HepG2 (cell line): Measurements from ENCODE around the gene SOCS1. TPM values are rescaled to one million over a fixed set of nuclear protein-coding genes. Genes with fewer than 3 reads are reported as not detected.

Experiments
- ATAC-seq: fragments of 200-7000 bp; cut with Tn5 transposase; 3 replicates; pipeline ENCODE4 v1.9.1; 2020; ENCODE audit warnings: mild to moderate bottlenecking, moderate library complexity
- BruUV-seq: library from RNA; stranded (reverse); fragments of 400-500 nt; replicated peaks from 2 replicates; lab custom pipeline; 2021; lab: Mats Ljungman, UMichigan
- CTCF ChIA-PET: fragments of 300-600 bp; formaldehyde crosslinking; extraction: SDS; loops from one replicate; lab custom pipeline; 2021; ENCODE audit warnings: low total read pairs, inconsistent platforms, low intra/inter-chr PET ratio; lab: Yijun Ruan, JAX
- POLR2A ChIA-PET: fragments of 350-600 bp; sonication (Branson Sonifier 250); formaldehyde crosslinking; loops from one replicate; lab custom pipeline; 2020; ENCODE audit warnings: antibody characterized with exemption, inconsistent platforms; lab: Yijun Ruan, JAX
- DNase-seq: peaks from one replicate; pipeline ENCODE4 v3.0.0-alpha.2; 2015; ENCODE audit warnings: low spot score
- FAIRE-seq: peaks from 3 replicates; lab custom pipeline; 2011; peaks lifted over from hg19 to GRCh38; lab: Jason Lieb, UNC
- H2AFZ ChIP-seq: one replicate; pipeline ENCODE4 v1.6.1; 2011; ENCODE audit warnings: low read length, inconsistent platforms
- H3K27ac ChIP-seq: fragments of 300-600 bp; 3 replicates; pipeline ENCODE4 v1.8.0; 2011; ENCODE audit warnings: mixed run types, mild to moderate bottlenecking, mixed read lengths, low read length, inconsistent platforms; ENCODE audit not compliant: insufficient read depth; ENCODE audit errors: extremely low read length
- H3K27me3 ChIP-seq, 2 experiments: fragments of 200-600 bp in 1 of 2; 2 replicates in 1 of 2; 3 replicates in 1 of 2; pipeline versions ENCODE4 v1.6.0 to v1.8.0; 2011; ENCODE audit warnings: low read length in 2 of 2, mild to moderate bottlenecking in 2 of 2, moderate library complexity in 2 of 2, inconsistent platforms in 1 of 2; ENCODE audit not compliant: insufficient read depth in 2 of 2, control insufficient read depth in 1 of 2
- H3K36me3 ChIP-seq, 2 experiments: fragments of 200-600 bp in 1 of 2; replicated peaks in 1 of 2; 2 replicates in 1 of 2; 3 replicates in 1 of 2; pipeline versions ENCODE4 v1.5.1 to v1.8.0; 2011; ENCODE audit warnings: low read length in 2 of 2, inconsistent platforms in 1 of 2; ENCODE audit not compliant: insufficient read depth in 2 of 2, control insufficient read depth in 1 of 2
- H3K4me1 ChIP-seq: 2 replicates; pipeline ENCODE4 v1.5.1; 2012; ENCODE audit warnings: low read length, inconsistent platforms; ENCODE audit not compliant: insufficient read depth
- H3K4me2 ChIP-seq: 2 replicates; pipeline ENCODE4 v1.6.0; 2011; ENCODE audit warnings: low read depth, low read length, inconsistent platforms
- H3K4me3 ChIP-seq, 3 experiments: fragments of 200-600 bp in 1 of 3; sonication (generic), shearing (Covaris generic) in 1 of 3; replicated peaks in 1 of 3; 2 replicates each; pipeline ENCODE4 v1.5.1; 2011 to 2016; ENCODE audit warnings: low read length in 3 of 3, inconsistent platforms in 2 of 3, low read depth in 2 of 3, mild to moderate bottlenecking in 2 of 3, control low read depth in 1 of 3, mixed read lengths in 1 of 3; ENCODE audit not compliant: insufficient read depth in 1 of 3
- H3K79me2 ChIP-seq: one replicate; pipeline ENCODE4 v1.6.1; 2011; ENCODE audit warnings: low read length, inconsistent platforms; ENCODE audit not compliant: insufficient read depth
- H3K9ac ChIP-seq: 2 replicates; pipeline ENCODE4 v1.6.0; 2011; ENCODE audit warnings: mild to moderate bottlenecking, low read depth, low read length, inconsistent platforms; ENCODE audit not compliant: insufficient read depth
- H3K9me3 ChIP-seq: 2 replicates; pipeline ENCODE4 v1.5.1; 2012; ENCODE audit warnings: mild to moderate bottlenecking, low read length
- H4K20me1 ChIP-seq: 2 replicates; pipeline ENCODE4 v1.6.0; 2011; ENCODE audit warnings: inconsistent platforms, mild to moderate bottlenecking, low read length, moderate library complexity; ENCODE audit not compliant: insufficient read depth
- ARHGAP35 ChIP-seq: sonication (generic); formaldehyde crosslinking; IDR thresholded peaks from 2 replicates; pipeline ENCODE4 v1.9.0; 2022; ENCODE audit warnings: mild to moderate bottlenecking, inconsistent platforms, moderate library complexity, missing genetic modification reagents, borderline replicate concordance
- DDIT3 ChIP-seq: sonication (generic); formaldehyde crosslinking; IDR thresholded peaks from 2 replicates; pipeline ENCODE4 v1.4.0; 2020; ENCODE audit warnings: mild to moderate bottlenecking, missing genetic modification reagents
- DPF2 ChIP-seq: sonication (generic); formaldehyde crosslinking; IDR thresholded peaks from 2 replicates; pipeline ENCODE4 v1.4.0; 2020; ENCODE audit warnings: mild to moderate bottlenecking, low read depth, missing genetic modification reagents, borderline replicate concordance
- FOXP1 ChIP-seq, 2 experiments: fragments of 450-650 bp in 1 of 2; IDR thresholded peaks; 2 replicates each; pipeline ENCODE4 v1.6.1; 2017 to 2018; ENCODE audit warnings: antibody characterized with exemption in 1 of 2
- JARID2 ChIP-seq: sonication (generic); formaldehyde crosslinking; IDR thresholded peaks from 2 replicates; pipeline ENCODE4 v1.8.1; 2023; ENCODE audit warnings: missing genetic modification reagents, inconsistent platforms; ENCODE audit not compliant: insufficient replicate concordance
- MED1 ChIP-seq: sonication (generic); formaldehyde crosslinking; IDR thresholded peaks from 2 replicates; pipeline ENCODE4 v1.4.0; 2020; ENCODE audit warnings: missing genetic modification reagents
- NCOA2 ChIP-seq: sonication (generic); formaldehyde crosslinking; IDR thresholded peaks from 2 replicates; pipeline ENCODE4 v1.8.0; 2022; ENCODE audit warnings: inconsistent platforms
- NCOR1 ChIP-seq: fragments of 200-600 bp; sonication (generic); IDR thresholded peaks from 2 replicates; pipeline ENCODE4 v1.7.0; 2017; ENCODE audit warnings: antibody characterized with exemption, low read length, borderline replicate concordance
- NR3C1 ChIP-seq: sonication (generic); formaldehyde crosslinking; IDR thresholded peaks from 2 replicates; pipeline ENCODE4 v1.4.0; 2020; ENCODE audit warnings: missing genetic modification reagents
- PCBP2 ChIP-seq: fragments of 200-400 bp; formaldehyde crosslinking; optimal IDR thresholded peaks from 2 replicates; pipeline ENCODE3; 2018; ENCODE audit warnings: low read length, low read depth; ENCODE audit not compliant: poor library complexity, severe bottlenecking
- RBFOX2 ChIP-seq: fragments of 200-400 bp; formaldehyde crosslinking; IDR thresholded peaks from 2 replicates; pipeline ENCODE4 v1.6.1; 2017; ENCODE audit warnings: low read depth, mild to moderate bottlenecking, low read length
- RBM22 ChIP-seq: fragments of 200-400 bp; formaldehyde crosslinking; optimal IDR thresholded peaks from 2 replicates; pipeline ENCODE3; 2017; ENCODE audit warnings: mild to moderate bottlenecking, low read length, moderate library complexity
- TAF1 ChIP-seq: sonication (generic); formaldehyde crosslinking; IDR thresholded peaks from 2 replicates; pipeline ENCODE4 v1.4.0; 2020; ENCODE audit warnings: missing genetic modification reagents
- XRCC5 ChIP-seq: fragments of 200-400 bp; formaldehyde crosslinking; optimal IDR thresholded peaks from 2 replicates; pipeline ENCODE3; 2017; ENCODE audit warnings: mild to moderate bottlenecking, low read length
- ZKSCAN1 ChIP-seq: fragments of 150-350 bp; IDR thresholded peaks from 2 replicates; pipeline ENCODE4 v1.6.1; 2014; ENCODE audit warnings: low read length
- ZNF317 ChIP-seq: sonication (generic); formaldehyde crosslinking; IDR thresholded peaks from 2 replicates; pipeline ENCODE4 v1.5.0; 2020; ENCODE audit warnings: mild to moderate bottlenecking, missing genetic modification reagents
- ZNF430 ChIP-seq: sonication (generic); formaldehyde crosslinking; IDR thresholded peaks from 2 replicates; pipeline ENCODE4 v1.9.0; 2021; ENCODE audit warnings: mild to moderate bottlenecking, missing genetic modification reagents
- ZNF570 ChIP-seq: sonication (generic); formaldehyde crosslinking; IDR thresholded peaks from 2 replicates; pipeline ENCODE4 v1.4.0; 2020; ENCODE audit warnings: mild to moderate bottlenecking, missing genetic modification reagents, borderline replicate concordance
- ZNF879 ChIP-seq: sonication (generic); formaldehyde crosslinking; IDR thresholded peaks from 2 replicates; pipeline ENCODE4 v1.8.1; 2023; ENCODE audit warnings: missing genetic modification reagents
- WGBS: methylation state at CpG from one replicate; pipeline ENCODE4 v1.1.6; 2017; ENCODE audit warnings: low lambda C conversion rate; 5-methylcytosine and 5-hydroxymethylcytosine counted together
- in situ Hi-C: cut with HindIII; loops from 2 replicates; pipeline ENCODE4 v1.10.0; 2017; ENCODE audit warnings: low pct_unique_long_range_greater_than_20kb; ENCODE audit not compliant: extremely low pct_ligation_motif_present
- intact Hi-C: fragments of 100-400 bp; cut with micrococcal nuclease; formaldehyde crosslinking; loops from one replicate; pipeline ENCODE4 v1.10.0; 2022; ENCODE audit not compliant: unreplicated experiment
- polyA plus RNA-seq, 8 experiments: library from polyadenylated mRNA; depleted of rRNA in 3 of 8; stranded (reverse) in 7 of 8; unstranded in 1 of 8; fragments of >200 nt; fragmentation: Illumina TruSeq in 4 of 8; extraction: Trizol in 4 of 8; gene quantifications; 2 replicates each; pipeline versions ENCODE4 v1.2.1 to v1.2.3, GENCODE V29; 2011 to 2016; ENCODE audit warnings: low read depth in 4 of 8, missing spikeins in 1 of 8, mixed read lengths in 1 of 8; ENCODE audit not compliant: insufficient read depth in 1 of 8
- total RNA-seq, 5 experiments: library from RNA; depleted of rRNA; stranded (reverse); fragments of >200 nt; fragmentation: Illumina TruSeq; extraction: Trizol; gene quantifications; 2 replicates each; pipeline ENCODE4 v1.2.3, GENCODE V29; 2016; ENCODE audit warnings: low read depth in 1 of 5
- TF ChIP-seq, protein P1 (sequence below): sonication (generic); formaldehyde crosslinking; IDR thresholded peaks from 2 replicates; pipeline ENCODE4 v1.4.0; 2020; ENCODE audit warnings: missing genetic modification reagents, borderline replicate concordance
- TF ChIP-seq, protein P2 (sequence below): sonication (generic); formaldehyde crosslinking; IDR thresholded peaks from 2 replicates; pipeline ENCODE4 v1.5.0; 2020; ENCODE audit warnings: missing genetic modification reagents, mild to moderate bottlenecking, borderline replicate concordance

SOCS1 gene
- total and polyA plus RNA-seq, 2 of the 13 experiments (the other 11 are each of a cell fraction or from before 2014, with no cell fraction given): 5.3 to 6.3 TPM

DNA sequence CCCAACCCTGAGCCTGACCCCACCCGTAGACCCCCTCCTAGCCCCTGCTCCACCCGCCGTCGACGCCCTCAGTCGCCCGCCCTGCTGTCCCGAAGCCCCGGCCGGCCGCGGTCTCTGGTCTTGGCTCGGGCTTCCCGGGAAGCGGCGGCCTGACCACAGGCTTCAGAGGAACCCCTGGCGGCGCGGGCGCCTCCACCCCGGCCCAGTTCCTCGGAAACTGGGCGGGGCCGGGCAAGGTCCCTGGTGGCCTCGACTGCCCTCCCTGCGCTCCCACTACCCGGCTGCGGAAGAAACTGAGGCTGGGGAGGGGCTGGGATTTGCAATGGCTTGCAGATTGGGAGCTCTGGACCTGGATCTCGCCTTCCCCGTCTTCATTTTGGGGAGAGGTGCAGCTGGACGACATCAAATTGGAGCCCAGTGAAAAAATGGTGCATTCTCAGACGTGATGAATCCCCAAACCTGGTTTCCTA lies 692 bp upstream of the SOCS1 start (continued):
- TF ChIP-seq ARHGAP35 (CRISPR knock-in tag) (no peak; the same call in 1 of the 2 replicates), RBM22 (peak; percentile 6), DDIT3 (no peak), ZNF317 (CRISPR knock-in tag) (0 out of 2 replicates have a peak, but pooled peaks have one; percentile 49), XRCC5 (peak; percentile 13), DPF2 (CRISPR knock-in tag) (peak; percentile 11; the same call in 1 of the 2 replicates), JARID2 (CRISPR knock-in tag) (no peak), NR3C1 (no peak)

- CTCF ChIA-PET: interaction anchor here (1.0 to 5.2 kb wide), 5 partner anchors 101 to 298 kb away, joined by 6 to 38 read pairs (median 15); no protein-coding TSS in a partner anchor
- TF ChIP-seq, protein P1, sequence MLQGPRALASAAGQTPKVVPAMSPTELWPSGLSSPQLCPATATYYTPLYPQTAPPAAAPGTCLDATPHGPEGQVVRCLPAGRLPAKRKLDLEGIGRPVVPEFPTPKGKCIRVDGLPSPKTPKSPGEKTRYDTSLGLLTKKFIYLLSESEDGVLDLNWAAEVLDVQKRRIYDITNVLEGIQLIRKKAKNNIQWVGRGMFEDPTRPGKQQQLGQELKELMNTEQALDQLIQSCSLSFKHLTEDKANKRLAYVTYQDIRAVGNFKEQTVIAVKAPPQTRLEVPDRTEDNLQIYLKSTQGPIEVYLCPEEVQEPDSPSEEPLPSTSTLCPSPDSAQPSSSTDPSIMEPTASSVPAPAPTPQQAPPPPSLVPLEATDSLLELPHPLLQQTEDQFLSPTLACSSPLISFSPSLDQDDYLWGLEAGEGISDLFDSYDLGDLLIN (CRISPR knock-in tag): no peak
- no peak for TF ChIP-seq NCOR1
- TF ChIP-seq TAF1: no peak; the same call in 1 of the 2 replicates
- no peak for TF ChIP-seq ZNF570 (CRISPR knock-in tag)
- TF ChIP-seq, protein P2, sequence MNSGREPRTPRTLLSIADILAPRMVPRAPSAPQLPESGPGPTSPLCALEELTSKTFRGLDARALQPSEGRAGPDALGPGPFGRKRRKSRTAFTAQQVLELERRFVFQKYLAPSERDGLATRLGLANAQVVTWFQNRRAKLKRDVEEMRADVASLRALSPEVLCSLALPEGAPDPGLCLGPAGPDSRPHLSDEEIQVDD (CRISPR knock-in tag): no peak
- no peak for TF ChIP-seq ZNF879 (CRISPR knock-in tag)
- TF ChIP-seq ZNF430 (CRISPR knock-in tag): peak; percentile 67; the same call in 1 of the 2 replicates
- no peak for TF ChIP-seq FOXP1 (IDR thresholded peaks at IDR 0.05)
- TF ChIP-seq FOXP1 (CRISPR knock-in tag; IDR thresholded peaks at IDR 0.05): no peak
- no peak for TF ChIP-seq NCOA2 (CRISPR knock-in tag)
- no peak for TF ChIP-seq MED1 (CRISPR knock-in tag)
- TF ChIP-seq RBFOX2: peak; percentile 81
- no peak for TF ChIP-seq PCBP2
- TF ChIP-seq ZKSCAN1: no peak
Measured at GRCh38 chr16:11254913-11255736, 879 bp downstream of the SOCS1 start.

More at GRCh38 chr16:11254913-11255736, 879 bp downstream of the SOCS1 start:
- FAIRE-seq: no peak
- in situ Hi-C loops (loop anchor here (5.0 kb wide), 2 partner anchors 92 to 288 kb away; partner anchors contain the start of gene RMI2), intact Hi-C loops (loop anchor here (5.0 kb wide), 2 partner anchors 42 to 117 kb away; no protein-coding TSS in a partner anchor)
- DNase-seq: no peak
- peak overlapping the region; percentile 85 for H3K4me2 ChIP-seq
- POLR2A ChIA-PET: interaction anchor here (0.5 to 9.0 kb wide), 65 partner anchors 9 to 511 kb away, joined by 3 to 351 read pairs (median 9); partner anchors contain the start of genes CLEC16A, DEXI, NUBP1 and PRM1
- H3K9ac ChIP-seq: peak overlapping the region; percentile 84
- peaks cover 83% of the 10 kb centered on the region for H3K4me1 ChIP-seq
- ATAC-seq: peak; percentile 13
- peak overlapping the region; percentile 65 for H3K27ac ChIP-seq
- H4K20me1 ChIP-seq: peaks cover 47% of the 10 kb centered on the region
- peaks cover 2 to 8% of the 10 kb centered on the region in 2 experiments; a peak in 4 of 5 replicates for H3K36me3 ChIP-seq
- H3K4me3 ChIP-seq: peak overlapping the region; percentile 87 to 98 (median 95)
- H3K79me2 ChIP-seq: peaks cover 28% of the 10 kb centered on the region
- no peaks in the 10 kb centered on the region; a peak in 2 of 5 replicates for H3K27me3 ChIP-seq
- BruUV-seq: no TSS peak
- H3K9me3 ChIP-seq: no peaks in the 10 kb centered on the region
- no peak overlapping the region for H2AFZ ChIP-seq
- WGBS: 60% methylated on average over 79 of the region's 105 CpGs
